Left renal pelvis (tissue), 4 donors: Measurements from ENCODE around the gene FBXO42. TPM values are rescaled to one million over a fixed set of nuclear protein-coding genes. Genes with fewer than 3 reads are reported as not detected.

Source experiments
- DNase-seq, 4 donors: peaks; one replicate each; pipeline ENCODE4 v3.0.0-alpha.2; 2013; ENCODE audit warnings: low read depth in 4 of 4, low spot score in 3 of 4
- polyA plus RNA-seq, 4 donors: library from polyadenylated mRNA; unstranded; fragments of 120-200 nt; gene quantifications; one replicate each; pipeline ENCODE4 v1.2.1, GENCODE V29; 2013; ENCODE audit not compliant: insufficient read length in 4 of 4

FBXO42 gene
- polyA plus RNA-seq, 4 donors: 17.7 to 23.1 (median 20.4) TPM

- DNase-seq: no peak
These were observed 106.6 kb downstream of the FBXO42 start for GRCh38 chr1:16245476-16246196.

- no peak for DNase-seq
These were observed 107.5 kb downstream of the FBXO42 start for GRCh38 chr1:16244650-16245285.

- DNase-seq: peak in 3 of 4 donors; percentile 71 to 82 (median 71)
These were observed 108.2 kb downstream of the FBXO42 start for GRCh38 chr1:16243936-16244649.

GRCh38 chr1:16243215-16243610, 109.1 kb downstream of the FBXO42 start:
- DNase-seq: no peak

- no peak for DNase-seq
These were observed 109.6 kb downstream of the FBXO42 start for GRCh38 chr1:16242556-16243214.

- DNase-seq: no peak
These were observed 111.0 kb downstream of the FBXO42 start for GRCh38 chr1:16241221-16241708.

GRCh38 chr1:16239972-16240491, 112.2 kb downstream of the FBXO42 start:
- no peak for DNase-seq

GRCh38 chr1:16237343-16237830, 114.9 kb downstream of the FBXO42 start:
- DNase-seq: no peak

GRCh38 chr1:16236511-16237342, 115.6 kb downstream of the FBXO42 start, which contains the start of gene CPLANE2:
TSS of gene CPLANE2 (minus strand) at chr1:16237183. CDS start at chr1:16236742, 441 bp downstream.
- DNase-seq: peak; percentile 86 to 88 (median 88)

GRCh38 chr1:16235944-16236510, 116.3 kb downstream of the FBXO42 start:
- no peak for DNase-seq

- no peak for DNase-seq
These were observed 116.9 kb downstream of the FBXO42 start for GRCh38 chr1:16235347-16235746.

- DNase-seq: no peak
These were observed 118.8 kb downstream of the FBXO42 start for GRCh38 chr1:16233431-16233830.

GRCh38 chr1:16232316-16232710, 120.0 kb downstream of the FBXO42 start:
- no peak for DNase-seq

- DNase-seq: no peak
These were observed 120.7 kb downstream of the FBXO42 start for GRCh38 chr1:16231331-16232315.

- DNase-seq: no peak
These were observed 121.5 kb downstream of the FBXO42 start for GRCh38 chr1:16230744-16231143.

- DNase-seq: no peak
These were observed 122.1 kb downstream of the FBXO42 start for GRCh38 chr1:16229976-16230740.

- no peak for DNase-seq
These were observed 125.6 kb downstream of the FBXO42 start for GRCh38 chr1:16226490-16227179.
